Activated naive CD8-positive, alpha-beta T cell treated with anti-CD3 and anti-CD28 coated beads, Interleukin-2, amount 10 ng/mL, durations not matched to agents 7 days and 5 days (primary cell): Measurements from ENCODE around the gene CWC25. TPM values are rescaled to one million over a fixed set of nuclear protein-coding genes. Genes with fewer than 3 reads are reported as not detected.

Experiments used
- ATAC-seq: fragments of 150-1000 bp; cut with Tn5 transposase; one replicate; pipeline ENCODE4 v1.10.0; 2021; ENCODE audit warnings: low read depth, moderate library complexity
- POLR2A ChIA-PET: fragments of 350-600 bp; sonication (Branson Sonifier 250); formaldehyde crosslinking; loops from one replicate; lab custom pipeline; 2021; ENCODE audit warnings: antibody characterized with exemption; lab: Charles Lee
- DNase-seq: peaks from one replicate; pipeline ENCODE4 v3.0.0; 2021
- H3K27ac Mint-ChIP-seq: one replicate; pipeline ENCODE4 v1.8.0; 2022; ENCODE audit warnings: mild to moderate bottlenecking, mixed read lengths
- H3K27me3 Mint-ChIP-seq: one replicate; pipeline ENCODE4 v1.8.0; 2022; ENCODE audit warnings: mild to moderate bottlenecking, moderate library complexity, mixed read lengths
- H3K36me3 Mint-ChIP-seq: one replicate; pipeline ENCODE4 v1.8.0; 2021; ENCODE audit warnings: mild to moderate bottlenecking, mixed read lengths
- H3K4me1 Mint-ChIP-seq: one replicate; pipeline ENCODE4 v1.8.0; 2021; ENCODE audit warnings: mixed read lengths
- H3K4me3 Mint-ChIP-seq: one replicate; pipeline ENCODE4 v1.8.0; 2022; ENCODE audit warnings: mild to moderate bottlenecking, moderate library complexity, mixed read lengths
- H3K9me3 Mint-ChIP-seq: one replicate; pipeline ENCODE4 v1.8.0; 2021; ENCODE audit warnings: mixed read lengths
- microRNA-seq: library from miRNA; unstranded; fragments of <30 nt; microRNA quantifications from one replicate; pipeline ENCODE4 v1.2.0, GENCODE V29; 2022
- total RNA-seq, 2 experiments: library from RNA; stranded (reverse); gene quantifications; one replicate each; pipeline ENCODE4 v1.2.3, GENCODE V29; 2021

The CWC25 gene
- total RNA-seq, 2 experiments from 2014 or later, result 35.2 to 37.5 TPM

DNA sequence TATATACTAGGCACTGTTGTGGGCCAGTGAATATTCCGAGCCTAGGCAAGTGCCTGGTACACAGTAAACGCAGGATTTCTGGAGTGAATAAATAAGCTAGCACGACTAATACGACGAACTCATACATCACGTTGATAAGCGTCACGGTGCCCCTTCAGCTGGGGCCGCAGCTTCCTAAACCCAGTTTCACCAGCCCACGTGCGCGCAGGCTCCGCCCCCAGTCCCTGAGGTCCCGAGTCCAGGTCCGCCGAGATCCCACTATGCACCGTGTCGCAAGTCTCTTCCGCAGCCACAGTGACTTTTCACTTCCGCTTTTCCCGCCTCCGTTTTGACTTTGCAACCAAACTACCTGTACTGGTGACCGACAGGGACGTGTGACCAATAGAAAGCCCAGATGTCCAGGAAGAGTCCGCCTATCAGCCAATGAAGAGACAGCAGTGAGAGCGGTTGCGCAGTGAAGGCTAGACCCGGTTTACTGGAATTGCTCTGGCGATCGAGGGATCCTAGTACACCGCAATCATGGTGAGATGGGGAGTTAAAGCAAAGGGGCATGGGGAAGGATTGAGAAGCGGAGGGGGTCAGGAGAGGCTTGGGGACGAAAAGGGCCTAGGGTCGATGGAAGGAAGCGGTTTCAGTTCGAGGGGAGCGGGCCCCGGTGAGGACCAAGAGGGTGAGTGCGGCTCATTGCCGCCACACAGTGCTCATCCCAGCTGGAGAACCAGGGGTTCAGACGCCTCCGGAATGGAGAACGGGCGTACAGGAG lies 72.6 kb downstream of the CWC25 start, which contains the start of gene PSMB3:
Gene PSMB3 (plus strand): TSS at position 434 of the 763 bp plus-strand sequence. CDS start 86 bp downstream, at position 520.
- peak within 1 kb of the TSS; percentile 98 for H3K4me3 Mint-ChIP-seq
- peaks cover 23% of the 10 kb centered on the region for H3K27me3 Mint-ChIP-seq
- peaks cover 28% of the 10 kb centered on the region for H3K4me1 Mint-ChIP-seq
- H3K27ac Mint-ChIP-seq, result peak within 1 kb of the TSS; percentile 97
- POLR2A ChIA-PET, result interaction anchor here (0.5 to 2.1 kb wide), 12 partner anchors 10 to 864 kb away, joined by 3 to 7 read pairs (median 3); partner anchors contain the start of genes MLLT6 and RPL23
- H3K36me3 Mint-ChIP-seq, result peaks cover 13% of the 10 kb centered on the region
- no peaks in the 10 kb centered on the region for H3K9me3 Mint-ChIP-seq
- ATAC-seq (peak; percentile 90), DNase-seq (peak; percentile 90)

DNA sequence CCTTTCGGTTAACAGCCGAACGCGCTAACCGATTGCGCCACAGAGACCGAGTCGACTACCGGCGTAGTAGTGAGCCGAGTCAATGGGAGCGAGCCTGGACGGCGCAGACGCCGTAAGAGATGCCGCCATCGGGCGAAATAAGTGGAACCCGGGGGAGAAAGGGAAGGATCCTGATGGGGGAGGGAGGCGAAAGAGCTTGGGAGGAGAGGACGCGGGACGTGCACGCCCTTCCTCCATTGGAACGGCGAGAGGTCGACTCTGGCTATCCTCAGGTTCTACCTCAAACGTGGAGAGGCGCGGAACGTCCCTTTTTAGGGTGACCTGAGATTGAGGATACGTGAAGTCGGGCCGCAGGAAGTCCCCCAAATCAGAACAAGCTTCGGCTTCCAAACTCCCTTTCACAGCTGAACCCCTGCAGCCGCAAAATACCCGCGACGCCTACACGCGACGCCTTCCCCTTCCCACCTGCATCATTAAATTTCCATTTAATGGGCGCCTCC lies 73.3 kb downstream of the CWC25 start:
- peak; percentile 95 for DNase-seq
- peak; percentile 25 for ATAC-seq
- H3K4me3 Mint-ChIP-seq, result peak overlapping the region; percentile 98
- no peaks in the 10 kb centered on the region for H3K9me3 Mint-ChIP-seq
- peaks cover 27% of the 10 kb centered on the region for H3K27me3 Mint-ChIP-seq
- POLR2A ChIA-PET, result interaction anchor here (0.7 to 2.1 kb wide), 11 partner anchors 9 to 415 kb away, joined by 3 to 7 read pairs (median 3); partner anchors contain the start of genes MLLT6 and RPL23
- peaks cover 13% of the 10 kb centered on the region for H3K36me3 Mint-ChIP-seq
- peaks cover 28% of the 10 kb centered on the region for H3K4me1 Mint-ChIP-seq
- peak overlapping the region; percentile 97 for H3K27ac Mint-ChIP-seq

DNA sequence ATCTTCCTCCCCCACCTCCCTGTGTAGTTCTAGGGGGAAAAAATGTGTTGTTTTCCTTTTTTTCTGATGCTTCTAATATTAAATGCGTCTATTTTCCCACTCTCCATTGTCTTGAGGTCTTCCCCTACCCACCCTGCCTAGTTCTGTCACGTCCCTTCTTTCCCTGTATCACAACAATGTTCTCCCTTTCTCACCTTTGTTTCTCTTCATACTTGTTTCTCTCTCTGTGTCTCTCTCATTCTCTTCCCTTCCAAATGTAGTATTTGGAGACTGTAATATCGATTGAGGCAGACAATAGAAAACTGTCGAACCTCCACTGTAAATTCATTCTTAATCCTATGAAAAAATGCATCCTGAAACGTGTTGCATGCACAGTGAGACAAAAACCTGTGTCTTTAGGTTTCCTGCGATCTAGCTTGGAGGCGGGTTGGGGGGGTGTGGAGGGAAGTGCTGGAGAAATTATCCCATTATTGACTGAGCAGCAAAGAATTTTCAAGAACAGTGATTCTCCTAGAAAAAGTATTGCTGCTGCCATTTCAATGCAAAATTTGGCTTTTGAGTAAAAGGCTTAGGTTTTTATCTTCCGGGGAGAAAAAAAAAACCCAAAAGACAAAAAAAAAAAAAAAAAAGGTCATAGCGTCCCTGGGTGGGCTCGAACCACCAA lies 73.8 kb downstream of the CWC25 start:
- Mint-ChIP-seq H3K4me3 (peak overlapping the region; percentile 98), H3K9me3 (no peaks in the 10 kb centered on the region), H3K4me1 (peaks cover 32% of the 10 kb centered on the region), H3K27ac (peak overlapping the region; percentile 97), H3K27me3 (peaks cover 33% of the 10 kb centered on the region), H3K36me3 (peaks cover 11% of the 10 kb centered on the region)
- no peak for ATAC-seq
- POLR2A ChIA-PET, result interaction anchor here (0.7 to 2.1 kb wide), 7 partner anchors 23 to 416 kb away, joined by 3 to 7 read pairs (median 3); partner anchors contain the start of gene MLLT6
- no peak for DNase-seq

Small RNA genes within 50 kb of the gene (microRNA-seq; reads per million reads assigned to microRNA genes)
- gene MIR4727, result not detected

Other genes starting within 250 kb of the CWC25 start
- under 1 TPM in 1 of 2 experiments, not detected in 1; 0.11 TPM for gene SRCIN1, start 219.4 kb downstream of the CWC25 start, total RNA-seq
- gene EPOP, start 150.4 kb downstream of the CWC25 start, total RNA-seq, result 1 to 10 TPM; 7.2 TPM
- gene MLLT6, start 120.0 kb downstream of the CWC25 start, total RNA-seq, result 100 to 1,000 TPM; 333 to 343 TPM
- gene CISD3, start 95.0 kb downstream of the CWC25 start, total RNA-seq, result 10 to 100 TPM; 30.4 to 37.3 TPM
- 1 to 10 TPM; 1.8 to 2.0 TPM for gene PCGF2, start 77.0 kb downstream of the CWC25 start, total RNA-seq
- 100 to 1,000 TPM; 182 to 189 TPM for gene PSMB3, start 72.6 kb downstream of the CWC25 start, total RNA-seq
- 10 to 100 TPM; 55.1 to 58.0 TPM for gene PIP4K2B, start 25.8 kb downstream of the CWC25 start, total RNA-seq
- 1,000 to 10,000 TPM; 1,166 to 1,188 TPM for gene RPL23, start 28.4 kb upstream of the CWC25 start, total RNA-seq
- 100 to 1,000 TPM; 227 to 236 TPM for gene LASP1, start 44.7 kb upstream of the CWC25 start, total RNA-seq
- gene FBXO47, start 142.1 kb upstream of the CWC25 start, total RNA-seq, result under 1 TPM in 1 of 2 experiments, not detected in 1; 0.14 TPM